Cerebellar cortex (tissue), 1 donor: Measurements from ENCODE around the gene CEP95.
A peak's percentile ranks its signal among the peaks of the same experiment; 100 is the strongest.
"Not testable (repeated sequence)": the region's sequence is repeated elsewhere in the genome, so short reads cannot be mapped to it uniquely, and the experiment has no call there.

Experiments used
- DNase-seq: peaks from one replicate; pipeline ENCODE4 v3.0.0-alpha.2; 2015; ENCODE audit warnings: low spot score

Gene CEP95

GRCh38 chr17:64573214-64573613 is 66.4 kb downstream of the CEP95 start:
- DNase-seq, result no peak

GRCh38 chr17:64574646-64575045 is 67.9 kb downstream of the CEP95 start:
- no peak for DNase-seq

GRCh38 chr17:64575431-64575830 is 68.7 kb downstream of the CEP95 start:
- no peak for DNase-seq

- not testable (repeated sequence) for DNase-seq
These were observed 70.2 kb downstream of the CEP95 start for GRCh38 chr17:64577025-64577424.

- no peak for DNase-seq
These were observed 73.1 kb downstream of the CEP95 start for GRCh38 chr17:64579917-64580316.

- DNase-seq, result peak; percentile 42
These were observed 73.9 kb downstream of the CEP95 start for GRCh38 chr17:64580384-64581315.

GRCh38 chr17:64583038-64583437 is 76.3 kb downstream of the CEP95 start:
- DNase-seq, result no peak

- DNase-seq, result no peak
These were observed 78.4 kb downstream of the CEP95 start for GRCh38 chr17:64585146-64585545.
